Psoas muscle (tissue), 8 donors: Measurements from ENCODE around the gene DLGAP1. TPM values are rescaled to one million over a fixed set of nuclear protein-coding genes. Genes with fewer than 3 reads are reported as not detected.

Experiments used
- ATAC-seq, 4 donors: fragments of 200-7000 bp; cut with Tn5 transposase; one replicate each; pipeline ENCODE4 v1.9.1; 2020; ENCODE audit warnings: moderate library complexity in 3 of 4, mild to moderate bottlenecking in 2 of 4
- DNase-seq, 2 donors: peaks; one replicate each; pipeline ENCODE4 v3.0.0-alpha.2; 2020
- H3K27ac ChIP-seq: fragments of 200-600 bp; one replicate; pipeline ENCODE4 v1.8.0; 2022
- H3K27me3 ChIP-seq, 3 donors: fragments of 200-600 bp in 1 of 3; one replicate each; pipeline versions ENCODE4 v1.6.1 to v1.8.0; 2013 to 2022; ENCODE audit warnings: low read length in 2 of 3, mild to moderate bottlenecking in 2 of 3, moderate library complexity in 1 of 3; ENCODE audit not compliant: insufficient read depth in 3 of 3
- H3K36me3 ChIP-seq, 2 donors: fragments of 200-600 bp in 1 of 2; one replicate each; pipeline versions ENCODE4 v1.6.1 to v1.8.0; 2013 to 2022; ENCODE audit warnings: low read depth in 1 of 2, mild to moderate bottlenecking in 1 of 2, moderate library complexity in 1 of 2; ENCODE audit not compliant: insufficient read depth in 1 of 2
- H3K4me1 ChIP-seq: fragments of 200-600 bp; one replicate; pipeline ENCODE4 v1.8.0; 2022
- H3K4me3 ChIP-seq: fragments of 200-600 bp; one replicate; pipeline ENCODE4 v1.8.0; 2022; ENCODE audit warnings: mild to moderate bottlenecking
- H3K9me3 ChIP-seq: fragments of 200-600 bp; one replicate; pipeline ENCODE4 v1.8.0; 2022
- CTCF ChIP-seq: fragments of 200-600 bp; IDR thresholded peaks from one replicate; pipeline ENCODE4 v1.8.0; 2022; ENCODE audit warnings: antibody characterized with exemption
- WGBS, 3 donors: extraction: QIAGEN DNeasy Blood & Tissue Kit; methylation state at CpG; one replicate each; pipeline versions ENCODE4 v1.1.6 to v1.1.7; 2013; 5-methylcytosine and 5-hydroxymethylcytosine counted together
- intact Hi-C, 2 donors: fragments of 100-400 bp; cut with DNase I; formaldehyde crosslinking; loops; one replicate each; pipeline versions ENCODE4 v1.11.0 to v1.14.2; 2022
- polyA plus RNA-seq, 3 donors: library from polyadenylated mRNA; stranded (reverse); fragments of 200-250 nt; gene quantifications; one replicate each; pipeline ENCODE4 v1.2.3, GENCODE V29; 2013
- total RNA-seq, 4 donors: library from RNA; stranded (reverse); fragmentation: NEBNext Ultra II Directional in 2 of 4; extraction: Animal tissue kit (Norgen Biotek cat#: 25700) in 2 of 4; gene quantifications; one replicate each; pipeline versions ENCODE4 v1.2.1 to v1.2.4, GENCODE V29; 2021 to 2023
- donor health status: healthy with polysubstance abuse.
- donor health status: DM: no; HTN: no; CAD: no; lungs with moderate emphysema.
- donor health status: Bipolar disorder and iron deficiency.
- donor health status: healthy.
- donor health status: DM: yes; HTN: yes; CAD: no.
- donor health status: DM: no; HTN: no; CAD: no.
- donor health status: DM: no; HTN: no; CAD: no.
- donor health status: DM: yes; HTN: yes; CAD: no.

The DLGAP1 gene
- total and polyA plus RNA-seq, 7 donors = 0.09 to 0.26 (median 0.16) TPM; not detected in 1

- Histone ChIP-seq H3K27me3 (no peaks in the 10 kb centered on the region), H3K4me1 (no peaks in the 10 kb centered on the region), H3K36me3 (no peaks in the 10 kb centered on the region), H3K27ac (no peak overlapping the region), H3K4me3 (no peak overlapping the region), H3K9me3 (peaks cover 10% of the 10 kb centered on the region)
- WGBS, 3 donors = 76 to 82% (median 81%) methylated on average over 9 of the region's 9 CpGs
- intact Hi-C loops = no loop called here
- no peak for DNase-seq
- no peak for TF ChIP-seq CTCF
- ATAC-seq = no peak
Measured at GRCh38 chr18:3689986-3690763, 764.9 kb downstream of the DLGAP1 start.

DNA sequence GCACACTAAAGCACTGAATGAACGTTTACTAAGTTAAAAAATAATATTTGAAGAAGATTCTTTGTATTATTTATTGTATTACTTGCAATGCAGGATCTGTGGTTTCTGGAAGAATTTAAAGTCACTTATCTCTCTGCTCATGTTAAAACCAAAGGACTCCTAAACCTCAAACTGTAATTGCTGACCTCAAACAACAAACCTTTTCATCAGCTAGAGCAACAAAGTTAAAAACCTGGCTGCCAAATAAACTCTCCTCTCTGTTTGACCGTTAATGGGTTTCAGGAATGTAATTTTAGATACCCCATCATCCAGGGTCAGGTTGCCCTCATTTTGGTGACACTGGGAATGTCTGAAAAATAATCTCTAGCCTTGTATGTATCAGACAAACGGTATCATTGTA, 766.0 kb downstream of the DLGAP1 start:
- H3K9me3 ChIP-seq = peaks cover 10% of the 10 kb centered on the region
- no peaks in the 10 kb centered on the region for H3K36me3 ChIP-seq
- H3K27me3 ChIP-seq = no peaks in the 10 kb centered on the region
- no peak overlapping the region for H3K27ac ChIP-seq
- intact Hi-C loops = no loop called here
- TF ChIP-seq CTCF = no peak
- 26 to 42% (median 29%) methylated on average over 3 of the region's 3 CpGs for WGBS, 3 donors
- ATAC-seq (no peak), DNase-seq (no peak)
- no peak overlapping the region for H3K4me3 ChIP-seq
- no peaks in the 10 kb centered on the region for H3K4me1 ChIP-seq

- no peak overlapping the region for H3K4me3 ChIP-seq
- peaks cover 10% of the 10 kb centered on the region for H3K9me3 ChIP-seq
- ATAC-seq (no peak), DNase-seq (no peak)
- WGBS, 3 donors = 14 to 22% (median 22%) methylated on average over 5 of the region's 5 CpGs
- no peak overlapping the region for H3K27ac ChIP-seq
- TF ChIP-seq CTCF = no peak
- no peaks in the 10 kb centered on the region for H3K27me3 ChIP-seq
- H3K4me1 ChIP-seq = no peaks in the 10 kb centered on the region
- no peaks in the 10 kb centered on the region for H3K36me3 ChIP-seq
- intact Hi-C loops = no loop called here
Measured at GRCh38 chr18:3688690-3689089, 766.4 kb downstream of the DLGAP1 start.

GRCh38 chr18:3683483-3683882, 771.6 kb downstream of the DLGAP1 start:
- 65 to 70% (median 70%) methylated on average over 3 of the region's 3 CpGs for WGBS, 3 donors
- no peak for TF ChIP-seq CTCF
- intact Hi-C loops = no loop called here
- ATAC-seq = no peak
- Histone ChIP-seq H3K9me3 (peaks cover 10% of the 10 kb centered on the region), H3K27ac (no peak overlapping the region), H3K36me3 (no peaks in the 10 kb centered on the region), H3K27me3 (no peaks in the 10 kb centered on the region), H3K4me3 (no peak overlapping the region), H3K4me1 (no peaks in the 10 kb centered on the region)
- no peak for DNase-seq

GRCh38 chr18:3682061-3682460, 773.0 kb downstream of the DLGAP1 start:
- intact Hi-C loops = no loop called here
- no peaks in the 10 kb centered on the region for H3K36me3 ChIP-seq
- WGBS, 3 donors = 97 to 98% (median 97%) methylated on average over 3 of the region's 3 CpGs
- ATAC-seq (no peak), DNase-seq (no peak)
- no peak overlapping the region for H3K27ac ChIP-seq
- peaks cover 5% of the 10 kb centered on the region for H3K9me3 ChIP-seq
- peaks cover 0 to 2% (median 0%) of the 10 kb centered on the region in 3 donors for H3K27me3 ChIP-seq
- no peaks in the 10 kb centered on the region for H3K4me1 ChIP-seq
- no peak overlapping the region for H3K4me3 ChIP-seq
- no peak for TF ChIP-seq CTCF
